NCI-H1105 (cell line): Measurements from ENCODE around the gene RETREG3.

Experiments used
- DNase-seq: peaks from one replicate; lab custom pipeline; 2025; lab: John Stamatoyannopoulos, UW

RETREG3 gene

GRCh38 chr17:42531455-42532354 is 77.5 kb downstream of the RETREG3 start:
- DNase-seq, result peak; percentile 27

DNA sequence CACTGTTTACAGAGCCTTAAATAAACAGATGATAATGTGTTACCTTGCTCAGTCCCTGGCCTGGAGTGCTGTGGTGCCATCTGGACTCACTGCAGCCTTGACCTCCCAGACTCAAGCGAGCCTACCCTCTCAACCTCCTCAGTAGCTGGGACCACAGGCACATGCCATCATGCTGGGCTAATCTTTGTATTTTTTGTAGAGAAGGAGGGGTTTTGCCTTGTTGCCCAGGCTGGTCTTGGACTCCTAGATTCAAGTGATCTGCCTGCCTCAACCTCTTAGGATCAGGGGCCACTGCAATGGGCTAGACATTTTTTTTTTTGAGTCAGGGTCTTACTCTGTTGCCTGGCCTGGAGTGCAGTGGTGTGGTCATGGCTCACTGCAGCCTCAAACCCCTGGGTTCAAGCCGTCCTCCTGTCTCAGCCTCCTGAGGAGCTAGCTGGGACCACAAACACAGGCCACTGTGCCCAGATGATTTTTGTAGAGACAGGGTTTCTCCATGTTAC is 78.2 kb downstream of the RETREG3 start:
- no peak for DNase-seq
